ENCODE results near the gene SLFN13.
"Not testable (repeated sequence)": the region's sequence is repeated elsewhere in the genome, so short reads cannot be mapped to it uniquely, and the experiment has no call there.

Gene SLFN13
- total RNA-seq, result 4.7 to 58.3 (median 45.0) reads per million in 3 experiments

- DNase-seq, result peak; percentile 82
Measured at GRCh38 chr17:35448214-35448898, at the start of gene SLFN13. Gene SLFN13, minus strand, starts transcription at chr17:35448766. Its CDS starts 3,086 bp downstream, at chr17:35445680.

GRCh38 chr17:35496451-35497290 is 48.1 kb upstream of the SLFN13 start:
- no peak for DNase-seq

- DNase-seq, result no peak
Measured at GRCh38 chr17:35493040-35493439, 44.5 kb upstream of the SLFN13 start.

- DNase-seq, result no peak
Measured at GRCh38 chr17:35491417-35491816, 42.9 kb upstream of the SLFN13 start.

- no peak for DNase-seq
Measured at GRCh38 chr17:35489944-35490343, 41.4 kb upstream of the SLFN13 start.

- no peak for DNase-seq
Measured at GRCh38 chr17:35488991-35489390, 40.4 kb upstream of the SLFN13 start.

GRCh38 chr17:35486920-35487732 is 38.6 kb upstream of the SLFN13 start:
- peak; percentile 75 for DNase-seq

GRCh38 chr17:35479271-35479670 is 30.7 kb upstream of the SLFN13 start:
- DNase-seq, result no peak

GRCh38 chr17:35477248-35477647 is 28.7 kb upstream of the SLFN13 start:
- DNase-seq, result no peak

GRCh38 chr17:35476283-35476820 is 27.8 kb upstream of the SLFN13 start:
- DNase-seq, result no peak

- DNase-seq, result no peak
Measured at GRCh38 chr17:35468475-35468874, 19.9 kb upstream of the SLFN13 start.

- peak; percentile 38 for DNase-seq
Measured at GRCh38 chr17:35467824-35468223, 19.3 kb upstream of the SLFN13 start.

GRCh38 chr17:35460354-35460851 is 11.8 kb upstream of the SLFN13 start:
- peak; percentile 80 for DNase-seq

GRCh38 chr17:35454035-35454434 is 5.5 kb upstream of the SLFN13 start:
- not testable (repeated sequence) for DNase-seq

GRCh38 chr17:35453171-35453570 is 4.6 kb upstream of the SLFN13 start:
- DNase-seq, result no peak

- no peak for DNase-seq
Measured at GRCh38 chr17:35449371-35449931, 885 bp upstream of the SLFN13 start.

GRCh38 chr17:35448899-35449227 is 297 bp upstream of the SLFN13 start:
- DNase-seq, result no peak

GRCh38 chr17:35447499-35447898 is 1.1 kb downstream of the SLFN13 start:
- DNase-seq, result no peak

- no peak for DNase-seq
Measured at GRCh38 chr17:35438433-35438832, 10.1 kb downstream of the SLFN13 start.

- DNase-seq, result peak; percentile 36
Measured at GRCh38 chr17:35433075-35433894, 15.3 kb downstream of the SLFN13 start.
